ENCODE results near the gene CDC6.

DNA sequence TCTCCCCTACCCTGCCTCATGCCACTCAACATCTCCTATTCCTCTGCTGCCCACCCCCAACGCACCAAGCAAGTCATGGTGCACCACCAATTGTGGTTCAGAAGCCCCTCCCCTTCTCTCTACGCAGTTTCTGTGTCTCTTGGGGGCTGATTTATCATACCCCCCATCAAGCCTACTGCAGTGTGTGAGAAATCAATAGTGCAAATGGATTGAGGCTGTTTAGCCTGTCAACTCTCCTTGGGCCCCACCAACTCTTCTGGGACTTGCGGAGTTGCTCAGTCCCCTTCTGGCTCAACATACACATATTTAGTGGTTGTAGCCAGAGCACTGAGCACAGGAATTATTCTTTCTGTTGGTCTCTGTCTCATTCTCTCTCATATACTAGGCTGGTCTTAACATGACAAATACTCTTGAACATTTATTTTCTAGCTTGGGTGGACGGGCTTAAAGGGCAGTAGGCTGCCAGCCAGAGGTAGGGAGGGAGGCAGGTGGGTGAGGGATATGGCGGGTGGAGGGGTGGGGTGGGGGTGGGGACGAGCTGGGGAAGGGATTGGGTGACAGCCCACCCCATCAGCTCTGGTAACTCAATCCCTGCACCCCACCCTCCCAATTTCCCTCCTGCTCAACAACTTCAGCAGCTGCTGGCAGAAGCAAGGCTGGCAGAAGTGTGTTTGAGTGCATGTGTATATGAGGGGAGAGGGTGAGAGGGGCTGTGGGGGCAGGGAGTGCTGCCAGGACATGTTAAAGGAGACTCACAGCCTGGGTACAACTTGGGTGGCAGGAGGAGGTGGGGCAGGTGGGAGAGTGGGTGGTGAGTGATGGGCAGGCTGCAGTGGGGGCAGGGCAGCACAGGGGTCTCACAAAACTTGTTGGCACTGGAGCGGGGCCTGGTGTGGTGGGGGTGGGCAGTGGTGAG is 26.2 kb downstream of the CDC6 start:
- TF ChIP-seq POLR2A (IDR thresholded peaks at IDR 0.05) = no peak
- TF ChIP-seq, protein P1, sequence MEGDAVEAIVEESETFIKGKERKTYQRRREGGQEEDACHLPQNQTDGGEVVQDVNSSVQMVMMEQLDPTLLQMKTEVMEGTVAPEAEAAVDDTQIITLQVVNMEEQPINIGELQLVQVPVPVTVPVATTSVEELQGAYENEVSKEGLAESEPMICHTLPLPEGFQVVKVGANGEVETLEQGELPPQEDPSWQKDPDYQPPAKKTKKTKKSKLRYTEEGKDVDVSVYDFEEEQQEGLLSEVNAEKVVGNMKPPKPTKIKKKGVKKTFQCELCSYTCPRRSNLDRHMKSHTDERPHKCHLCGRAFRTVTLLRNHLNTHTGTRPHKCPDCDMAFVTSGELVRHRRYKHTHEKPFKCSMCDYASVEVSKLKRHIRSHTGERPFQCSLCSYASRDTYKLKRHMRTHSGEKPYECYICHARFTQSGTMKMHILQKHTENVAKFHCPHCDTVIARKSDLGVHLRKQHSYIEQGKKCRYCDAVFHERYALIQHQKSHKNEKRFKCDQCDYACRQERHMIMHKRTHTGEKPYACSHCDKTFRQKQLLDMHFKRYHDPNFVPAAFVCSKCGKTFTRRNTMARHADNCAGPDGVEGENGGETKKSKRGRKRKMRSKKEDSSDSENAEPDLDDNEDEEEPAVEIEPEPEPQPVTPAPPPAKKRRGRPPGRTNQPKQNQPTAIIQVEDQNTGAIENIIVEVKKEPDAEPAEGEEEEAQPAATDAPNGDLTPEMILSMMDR (IDR thresholded peaks at IDR 0.05) = no peak
